Middle frontal gyrus (tissue), 1 donor: Measurements from ENCODE around the gene RCN1.
"Not testable (repeated sequence)": the region's sequence is repeated elsewhere in the genome, so short reads cannot be mapped to it uniquely, and the experiment has no call there.

Experiments
- DNase-seq: peaks from one replicate; pipeline ENCODE4 v3.0.0-alpha.2; 2015; ENCODE audit warnings: low spot score; ENCODE audit errors: extremely low spot score

The RCN1 gene

GRCh38 chr11:32090545-32091370 is at the start of gene RCN1:
RCN1 (plus strand) TSS chr11:32091074; CDS start chr11:32091197, 123 bp downstream.
- peak; percentile 15 for DNase-seq

GRCh38 chr11:32043737-32044136 is 47.1 kb upstream of the RCN1 start:
- no peak for DNase-seq

GRCh38 chr11:32044158-32044863 is 46.6 kb upstream of the RCN1 start:
- no peak for DNase-seq

GRCh38 chr11:32045456-32045855 is 45.4 kb upstream of the RCN1 start:
- DNase-seq: no peak

GRCh38 chr11:32050264-32050663 is 40.6 kb upstream of the RCN1 start:
- DNase-seq: no peak

GRCh38 chr11:32052215-32052614 is 38.7 kb upstream of the RCN1 start:
- DNase-seq: peak; percentile 56

- DNase-seq: no peak
Measured at GRCh38 chr11:32053151-32053888, 37.6 kb upstream of the RCN1 start.

GRCh38 chr11:32055861-32056260 is 35.0 kb upstream of the RCN1 start:
- no peak for DNase-seq

GRCh38 chr11:32056438-32056837 is 34.4 kb upstream of the RCN1 start:
- DNase-seq: no peak

- DNase-seq: no peak
Measured at GRCh38 chr11:32059686-32060462, 31.0 kb upstream of the RCN1 start.

GRCh38 chr11:32062540-32062939 is 28.3 kb upstream of the RCN1 start:
- peak; percentile 16 for DNase-seq

GRCh38 chr11:32063031-32063430 is 27.8 kb upstream of the RCN1 start:
- DNase-seq: not testable (repeated sequence)

GRCh38 chr11:32065865-32066629 is 24.8 kb upstream of the RCN1 start:
- DNase-seq: no peak

- no peak for DNase-seq
Measured at GRCh38 chr11:32068134-32068870, 22.6 kb upstream of the RCN1 start.

- DNase-seq: no peak
Measured at GRCh38 chr11:32069361-32070058, 21.4 kb upstream of the RCN1 start.

GRCh38 chr11:32070692-32071091 is 20.2 kb upstream of the RCN1 start:
- DNase-seq: no peak

GRCh38 chr11:32071811-32072210 is 19.1 kb upstream of the RCN1 start:
- DNase-seq: no peak

GRCh38 chr11:32072872-32073643 is 17.8 kb upstream of the RCN1 start:
- no peak for DNase-seq
